HepG2 (cell line): ENCODE data around the gene USP28.

ENCODE experiments used
- CTCF ChIP-seq: sonication (generic); formaldehyde crosslinking; IDR thresholded peaks from 2 replicates; pipeline ENCODE4 v1.5.0; 2020; ENCODE audit warnings: mild to moderate bottlenecking, missing genetic modification reagents, moderate library complexity
- MAX ChIP-seq: IDR thresholded peaks from 2 replicates; pipeline ENCODE4 v1.6.1; 2012; ENCODE audit warnings: inconsistent platforms
- ZNF800 ChIP-seq: sonication (generic); formaldehyde crosslinking; IDR thresholded peaks from 2 replicates; pipeline ENCODE4 v1.4.0; 2020; ENCODE audit warnings: missing genetic modification reagents

- no peak for TF ChIP-seq MAX
- TF ChIP-seq CTCF: no peak
- no peak for TF ChIP-seq ZNF800 (CRISPR knock-in tag)
Measured at GRCh38 chr11:113876074-113876797, 864 bp upstream of the USP28 start.
